WTC11 (cell line): ENCODE data around the gene TBX5. TPM values are rescaled to one million over a fixed set of nuclear protein-coding genes. Genes with fewer than 3 reads are reported as not detected.
A peak's percentile ranks its signal among the peaks of the same experiment; 100 is the strongest.

Experiments
- ATAC-seq: fragments of 200-7000 bp; cut with Tn5 transposase; 2 replicates; pipeline ENCODE4 v1.10.0; 2021; ENCODE audit warnings: mild to moderate bottlenecking, moderate library complexity
- CTCF ChIA-PET: fragments of 300-600 bp; sonication (Branson Sonifier 250); formaldehyde crosslinking; loops from one replicate; lab custom pipeline; 2021; ENCODE audit warnings: antibody characterized with exemption; lab: Charles Lee
- POLR2A ChIA-PET: fragments of 350-600 bp; sonication (Branson Sonifier 250); formaldehyde crosslinking; loops from one replicate; lab custom pipeline; 2021; ENCODE audit warnings: antibody characterized with exemption; lab: Charles Lee
- DNase-seq: peaks from one replicate; pipeline ENCODE4 v3.0.0; 2021; ENCODE audit warnings: low spot score
- H3K27ac Mint-ChIP-seq: 2 replicates; pipeline ENCODE4 v1.8.0; 2021; ENCODE audit warnings: mixed read lengths
- H3K27me3 Mint-ChIP-seq: 2 replicates; pipeline ENCODE4 v1.8.0; 2021; ENCODE audit warnings: low read depth, mild to moderate bottlenecking, moderate library complexity, mixed read lengths
- H3K36me3 Mint-ChIP-seq: 2 replicates; pipeline ENCODE4 v1.8.0; 2021; ENCODE audit warnings: mixed read lengths
- H3K4me1 Mint-ChIP-seq: 2 replicates; pipeline ENCODE4 v1.8.0; 2022; ENCODE audit warnings: mixed read lengths
- H3K4me3 Mint-ChIP-seq: 2 replicates; pipeline ENCODE4 v1.8.0; 2021; ENCODE audit warnings: mild to moderate bottlenecking, moderate library complexity, mixed read lengths
- H3K9me3 Mint-ChIP-seq: 2 replicates; pipeline ENCODE4 v1.8.0; 2021; ENCODE audit warnings: mixed read lengths
- CREM ChIP-seq: sonication (generic); formaldehyde crosslinking; IDR thresholded peaks from 2 replicates; pipeline ENCODE4 v1.8.1; 2022; ENCODE audit warnings: mild to moderate bottlenecking, missing genetic modification reagents, moderate library complexity
- EMX1 ChIP-seq: fragments of 250-450 bp; sonication (Bioruptor Pico); IDR thresholded peaks from 2 replicates; pipeline ENCODE4 v1.8.0; 2021; ENCODE audit warnings: mild to moderate bottlenecking
- FOXJ3 ChIP-seq: sonication (generic); formaldehyde crosslinking; IDR thresholded peaks from 2 replicates; pipeline ENCODE4 v1.9.0; 2021; ENCODE audit warnings: missing genetic modification reagents, mild to moderate bottlenecking, borderline replicate concordance
- HMGA2 ChIP-seq: fragments of 250-450 bp; sonication (Bioruptor Pico); IDR thresholded peaks from 2 replicates; pipeline ENCODE4 v1.4.0; 2021; ENCODE audit warnings: mild to moderate bottlenecking, moderate library complexity
- NFE2L1 ChIP-seq: sonication (generic); formaldehyde crosslinking; IDR thresholded peaks from 2 replicates; pipeline ENCODE4 v1.8.1; 2023; ENCODE audit warnings: missing genetic modification reagents
- NR1H2 ChIP-seq: sonication (generic); formaldehyde crosslinking; IDR thresholded peaks from 2 replicates; pipeline ENCODE4 v1.9.0; 2021; ENCODE audit warnings: mild to moderate bottlenecking, moderate library complexity, missing genetic modification reagents
- RELA ChIP-seq: sonication (generic); formaldehyde crosslinking; IDR thresholded peaks from 2 replicates; pipeline ENCODE4 v1.8.1; 2022; ENCODE audit warnings: missing genetic modification reagents, mild to moderate bottlenecking, borderline replicate concordance
- RORB ChIP-seq: fragments of 250-450 bp; sonication (Bioruptor Pico); IDR thresholded peaks from 2 replicates; pipeline ENCODE4 v1.9.0; 2021; ENCODE audit warnings: mild to moderate bottlenecking
- TEAD4 ChIP-seq: sonication (generic); formaldehyde crosslinking; IDR thresholded peaks from 2 replicates; pipeline ENCODE4 v1.8.0; 2022; ENCODE audit warnings: mild to moderate bottlenecking, missing genetic modification reagents
- ZNF532 ChIP-seq: fragments of 250-450 bp; sonication (Bioruptor Pico); IDR thresholded peaks from 2 replicates; pipeline ENCODE4 v1.9.0; 2021; ENCODE audit warnings: mild to moderate bottlenecking, borderline replicate concordance
- total RNA-seq: library from RNA; stranded (reverse); gene quantifications from 3 replicates; pipeline ENCODE4 v1.2.3, GENCODE V29; 2021
- TF ChIP-seq, protein P1 (sequence below): sonication (generic); formaldehyde crosslinking; IDR thresholded peaks from 2 replicates; pipeline ENCODE4 v1.8.0; 2022; ENCODE audit warnings: mild to moderate bottlenecking, missing genetic modification reagents
- TF ChIP-seq, protein P2 (sequence below): sonication (generic); formaldehyde crosslinking; IDR thresholded peaks from 2 replicates; pipeline ENCODE4 v1.8.1; 2023; ENCODE audit warnings: mild to moderate bottlenecking, missing genetic modification reagents
- TF ChIP-seq, protein P3 (sequence below): fragments of 250-450 bp; sonication (Bioruptor Pico); IDR thresholded peaks from 2 replicates; pipeline ENCODE4 v1.9.0; 2021; ENCODE audit warnings: mild to moderate bottlenecking
- TF ChIP-seq, protein P4 (sequence below): sonication (generic); formaldehyde crosslinking; IDR thresholded peaks from 2 replicates; pipeline ENCODE4 v1.8.1; 2023; ENCODE audit warnings: mild to moderate bottlenecking, missing genetic modification reagents, moderate library complexity

The TBX5 gene
- total RNA-seq, 1 experiment from 2014 or later = 0.33 TPM

- TF ChIP-seq, protein P1, sequence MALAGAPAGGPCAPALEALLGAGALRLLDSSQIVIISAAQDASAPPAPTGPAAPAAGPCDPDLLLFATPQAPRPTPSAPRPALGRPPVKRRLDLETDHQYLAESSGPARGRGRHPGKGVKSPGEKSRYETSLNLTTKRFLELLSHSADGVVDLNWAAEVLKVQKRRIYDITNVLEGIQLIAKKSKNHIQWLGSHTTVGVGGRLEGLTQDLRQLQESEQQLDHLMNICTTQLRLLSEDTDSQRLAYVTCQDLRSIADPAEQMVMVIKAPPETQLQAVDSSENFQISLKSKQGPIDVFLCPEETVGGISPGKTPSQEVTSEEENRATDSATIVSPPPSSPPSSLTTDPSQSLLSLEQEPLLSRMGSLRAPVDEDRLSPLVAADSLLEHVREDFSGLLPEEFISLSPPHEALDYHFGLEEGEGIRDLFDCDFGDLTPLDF = no peak
- TF ChIP-seq, all 79 proteins: peak for 2
Observed at GRCh38 chr12:114403011-114403689, 2.8 kb downstream of the TBX5 start (continued).

DNA sequence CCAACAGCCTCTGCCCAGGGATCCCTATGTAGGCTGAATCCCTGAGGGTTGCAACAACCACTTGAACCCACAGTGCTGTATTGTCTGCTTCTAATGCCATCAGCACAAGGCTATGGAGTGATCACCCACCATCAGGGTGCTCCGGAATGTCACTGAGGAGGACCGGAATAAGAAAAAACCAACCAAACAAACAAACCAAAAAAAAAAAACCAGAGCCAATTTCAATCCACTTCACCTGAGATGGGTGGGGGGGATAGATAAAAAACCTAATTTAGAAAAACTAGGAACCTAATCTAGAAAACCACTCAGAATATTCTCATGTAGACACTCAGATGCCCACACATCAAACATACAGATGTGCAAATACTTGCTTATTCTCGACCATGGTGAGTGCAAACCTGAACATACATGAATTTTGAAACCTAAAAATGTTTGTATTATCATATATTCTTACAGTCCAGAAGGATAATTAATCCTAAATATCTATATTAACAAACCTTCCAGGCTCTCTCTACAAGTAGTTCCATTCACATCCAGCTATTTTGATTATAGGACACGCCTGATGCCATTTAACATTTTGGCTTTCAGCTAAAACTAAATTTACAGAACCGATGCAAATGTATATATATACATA is 3.7 kb downstream of the TBX5 start:
- H3K27ac Mint-ChIP-seq = no peak overlapping the region
- H3K4me3 Mint-ChIP-seq = peak overlapping the region; percentile 26; the same call in 1 of the 2 replicates
- ATAC-seq = no peak
- no peaks in the 10 kb centered on the region for H3K9me3 Mint-ChIP-seq
- TF ChIP-seq NFE2L1 (CRISPR knock-in tag) (no peak), TEAD4 (CRISPR knock-in tag) (no peak), RORB (CRISPR knock-in tag) (no peak), ZNF532 (no peak), EMX1 (no peak)
- TF ChIP-seq, protein P2, sequence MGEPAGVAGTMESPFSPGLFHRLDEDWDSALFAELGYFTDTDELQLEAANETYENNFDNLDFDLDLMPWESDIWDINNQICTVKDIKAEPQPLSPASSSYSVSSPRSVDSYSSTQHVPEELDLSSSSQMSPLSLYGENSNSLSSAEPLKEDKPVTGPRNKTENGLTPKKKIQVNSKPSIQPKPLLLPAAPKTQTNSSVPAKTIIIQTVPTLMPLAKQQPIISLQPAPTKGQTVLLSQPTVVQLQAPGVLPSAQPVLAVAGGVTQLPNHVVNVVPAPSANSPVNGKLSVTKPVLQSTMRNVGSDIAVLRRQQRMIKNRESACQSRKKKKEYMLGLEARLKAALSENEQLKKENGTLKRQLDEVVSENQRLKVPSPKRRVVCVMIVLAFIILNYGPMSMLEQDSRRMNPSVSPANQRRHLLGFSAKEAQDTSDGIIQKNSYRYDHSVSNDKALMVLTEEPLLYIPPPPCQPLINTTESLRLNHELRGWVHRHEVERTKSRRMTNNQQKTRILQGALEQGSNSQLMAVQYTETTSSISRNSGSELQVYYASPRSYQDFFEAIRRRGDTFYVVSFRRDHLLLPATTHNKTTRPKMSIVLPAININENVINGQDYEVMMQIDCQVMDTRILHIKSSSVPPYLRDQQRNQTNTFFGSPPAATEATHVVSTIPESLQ (CRISPR knock-in tag) = no peak
- TF ChIP-seq, protein P3, sequence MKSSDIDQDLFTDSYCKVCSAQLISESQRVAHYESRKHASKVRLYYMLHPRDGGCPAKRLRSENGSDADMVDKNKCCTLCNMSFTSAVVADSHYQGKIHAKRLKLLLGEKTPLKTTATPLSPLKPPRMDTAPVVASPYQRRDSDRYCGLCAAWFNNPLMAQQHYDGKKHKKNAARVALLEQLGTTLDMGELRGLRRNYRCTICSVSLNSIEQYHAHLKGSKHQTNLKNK = no peak
- TF ChIP-seq, all 79 proteins: peak for 0
- ChIA-PET POLR2A (no interaction called here), CTCF (interaction anchor here (0.7 to 1.9 kb wide), 3 partner anchors 77 to 435 kb away, joined by 4 to 6 read pairs (median 4); no protein-coding TSS in a partner anchor)
- no peak for DNase-seq
- peaks cover 76% of the 10 kb centered on the region for H3K4me1 Mint-ChIP-seq
- no peaks in the 10 kb centered on the region for H3K36me3 Mint-ChIP-seq
- H3K27me3 Mint-ChIP-seq = peaks cover 100% of the 10 kb centered on the region

DNA sequence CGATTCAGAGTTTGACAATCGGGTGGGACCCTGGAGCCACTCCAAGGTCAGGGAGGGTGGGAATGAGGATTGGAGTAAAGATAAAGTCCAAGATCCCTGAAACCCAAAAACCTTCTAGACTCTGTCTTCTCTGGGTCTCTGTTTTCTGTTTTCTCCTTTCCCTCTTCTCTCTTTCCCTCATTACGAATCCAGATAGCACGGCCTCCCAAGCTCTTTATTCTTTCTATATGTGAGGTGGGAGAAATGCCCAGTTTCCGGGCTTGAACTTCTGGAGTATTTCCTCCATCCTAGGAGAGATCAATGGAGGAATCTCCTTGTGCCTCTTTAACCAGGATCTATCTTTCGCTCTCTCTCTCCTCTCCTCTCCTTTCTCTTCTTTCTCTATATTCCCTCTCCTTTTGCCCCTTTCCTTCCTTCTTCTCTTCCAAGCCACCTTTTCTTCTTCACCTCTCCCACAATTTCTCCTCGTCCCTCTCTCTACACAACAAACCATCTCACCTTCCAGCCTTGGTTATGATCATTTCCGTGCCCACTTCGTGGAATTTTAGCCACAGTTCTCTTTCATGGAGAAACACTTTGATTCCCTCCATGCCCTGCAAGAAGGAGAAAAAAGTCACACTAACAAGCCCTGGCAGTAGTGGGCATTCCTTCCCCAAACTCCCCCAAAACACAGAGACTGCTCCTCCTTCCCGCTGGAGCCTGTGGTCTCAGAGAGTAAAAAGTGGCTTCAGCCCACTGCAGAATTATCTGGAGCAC is 4.4 kb downstream of the TBX5 start:
- peaks cover 100% of the 10 kb centered on the region for H3K27me3 Mint-ChIP-seq
- TF ChIP-seq, protein P3 = no peak
- TF ChIP-seq HMGA2 (CRISPR knock-in tag) = no peak
- TF ChIP-seq, protein P4, sequence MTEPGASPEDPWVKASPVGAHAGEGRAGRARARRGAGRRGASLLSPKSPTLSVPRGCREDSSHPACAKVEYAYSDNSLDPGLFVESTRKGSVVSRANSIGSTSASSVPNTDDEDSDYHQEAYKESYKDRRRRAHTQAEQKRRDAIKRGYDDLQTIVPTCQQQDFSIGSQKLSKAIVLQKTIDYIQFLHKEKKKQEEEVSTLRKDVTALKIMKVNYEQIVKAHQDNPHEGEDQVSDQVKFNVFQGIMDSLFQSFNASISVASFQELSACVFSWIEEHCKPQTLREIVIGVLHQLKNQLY (CRISPR knock-in tag) = no peak
- no peak for TF ChIP-seq FOXJ3 (CRISPR knock-in tag)
- no peak for TF ChIP-seq EMX1
- no peak for TF ChIP-seq NR1H2 (CRISPR knock-in tag)
- TF ChIP-seq CREM (CRISPR knock-in tag) = no peak
- TF ChIP-seq RELA (CRISPR knock-in tag) = no peak
- no peak for TF ChIP-seq ZNF532
- ChIA-PET CTCF (interaction anchor here (0.9 to 1.3 kb wide), 3 partner anchors 37 to 234 kb away, joined by 3 read pairs; no protein-coding TSS in a partner anchor), POLR2A (no interaction called here)
- ATAC-seq (no peak), DNase-seq (no peak)
- H3K27ac Mint-ChIP-seq = no peak overlapping the region
- H3K36me3 Mint-ChIP-seq = no peaks in the 10 kb centered on the region
- H3K9me3 Mint-ChIP-seq = no peaks in the 10 kb centered on the region
- peak overlapping the region; percentile 56 for H3K4me3 Mint-ChIP-seq
- H3K4me1 Mint-ChIP-seq = peaks cover 76% of the 10 kb centered on the region
